RWPE1 (cell line): ENCODE data around the gene CCDC117.
A peak's percentile ranks its signal among the peaks of the same experiment; 100 is the strongest.

Experiments used
- CTCF ChIA-PET: fragments of 350-600 bp; sonication (Branson Sonifier 250); formaldehyde crosslinking; extraction: SDS; loops from one replicate; lab custom pipeline; 2021; lab: Yijun Ruan, JAX
- POLR2A ChIA-PET: fragments of 400-600 bp; formaldehyde crosslinking; extraction: SDS; loops from one replicate; lab custom pipeline; 2020; ENCODE audit warnings: antibody characterized with exemption; ENCODE audit not compliant: low non-redundant PET; lab: Yijun Ruan, JAX
- DNase-seq: peaks from one replicate; pipeline ENCODE4 v3.0.0; 2012; ENCODE audit warnings: low spot score
- H3K27ac ChIP-seq: fragments of 450-650 bp; 2 replicates; pipeline ENCODE4 v1.5.1; 2017
- CTCF ChIP-seq: fragments of 450-650 bp; conservative IDR thresholded peaks from 2 replicates; pipeline ENCODE4 v1.5.1; 2017; ENCODE audit warnings: low read depth, mild to moderate bottlenecking

Gene CCDC117

GRCh38 chr22:28768701-28769393 lies 3.6 kb upstream of the CCDC117 start:
- H3K27ac ChIP-seq: no peak overlapping the region
- POLR2A ChIA-PET: no interaction called here
- no peak for DNase-seq
- CTCF ChIA-PET: no interaction called here
- no peak for TF ChIP-seq CTCF

GRCh38 chr22:28769394-28770085 lies 3.0 kb upstream of the CCDC117 start:
- ChIA-PET CTCF (no interaction called here), POLR2A (no interaction called here)

GRCh38 chr22:28771195-28771791 lies 1.2 kb upstream of the CCDC117 start:
- ChIA-PET CTCF (interaction anchor here (0.6 kb wide), 1 partner anchor 27 kb away, joined by 4 read pairs; no protein-coding TSS in a partner anchor), POLR2A (interaction anchor here (0.6 kb wide), 1 partner anchor 26 kb away, joined by 3 read pairs; no protein-coding TSS in a partner anchor)
- no peak for TF ChIP-seq CTCF
- H3K27ac ChIP-seq: peak overlapping the region; percentile 88
- peak; percentile 13 for DNase-seq

More at GRCh38 chr22:28769394-28770085, 3.0 kb upstream of the CCDC117 start:
- no peak for TF ChIP-seq CTCF
- no peak for DNase-seq
- H3K27ac ChIP-seq: peak overlapping the region; percentile 88; the same call in 1 of the 2 replicates

- ChIA-PET POLR2A (no interaction called here), CTCF (interaction anchor here (0.6 kb wide), 1 partner anchor 118 kb away, joined by 3 read pairs; no protein-coding TSS in a partner anchor)
- peak overlapping the region; percentile 88 for H3K27ac ChIP-seq
- TF ChIP-seq CTCF: no peak
- peak; percentile 8 for DNase-seq
Observed at GRCh38 chr22:28773461-28773867, 969 bp downstream of the CCDC117 start.

- peak overlapping the region; percentile 11; the same call in 1 of the 2 replicates for H3K27ac ChIP-seq
- ChIA-PET CTCF (no interaction called here), POLR2A (no interaction called here)
- TF ChIP-seq CTCF: no peak
- no peak for DNase-seq
Observed at GRCh38 chr22:28774378-28774777, 1.9 kb downstream of the CCDC117 start.

GRCh38 chr22:28779833-28780232 lies 7.3 kb downstream of the CCDC117 start:
- DNase-seq: no peak
- TF ChIP-seq CTCF: no peak
- H3K27ac ChIP-seq: no peak overlapping the region
- POLR2A ChIA-PET: no interaction called here
- CTCF ChIA-PET: interaction anchor here (0.5 kb wide), 1 partner anchor 12 kb away, joined by 3 read pairs; no protein-coding TSS in a partner anchor
